HEK293 (cell line): ENCODE measurements around the gene DSTN.

Experiments
- CTCF ChIA-PET: fragments of 350-600 bp; formaldehyde crosslinking; extraction: SDS; loops from one replicate; lab custom pipeline; 2021; ENCODE audit warnings: antibody characterized with exemption; lab: Yijun Ruan, JAX
- POLR2A ChIA-PET: fragments of 300-600 bp; formaldehyde crosslinking; extraction: SDS; loops from one replicate; lab custom pipeline; 2020; ENCODE audit warnings: antibody characterized with exemption, inconsistent platforms; lab: Yijun Ruan, JAX
- H3K27ac ChIP-seq: fragments of 200-500 bp; sonication (Bioruptor generic); 2 replicates; pipeline ENCODE4 v1.5.1; 2014; ENCODE audit warnings: low read depth, low read length, control low read depth, inconsistent platforms; ENCODE audit errors: extremely low read depth
- H3K36me3 ChIP-seq, 2 experiments: fragments of 200-500 bp in 1 of 2; sonication (Bioruptor generic) in 1 of 2; 1 replicate in 1 of 2; 2 replicates in 1 of 2; pipeline ENCODE4 v1.5.1; 2014 to 2017; ENCODE audit warnings: inconsistent platforms in 2 of 2, low read length in 2 of 2; ENCODE audit not compliant: control insufficient read depth in 2 of 2, insufficient read depth in 1 of 2
- H3K4me1 ChIP-seq: fragments of 200-500 bp; sonication (Bioruptor generic); 2 replicates; pipeline ENCODE4 v1.5.1; 2014; ENCODE audit warnings: mild to moderate bottlenecking, low read length, inconsistent platforms; ENCODE audit not compliant: control insufficient read depth, insufficient read depth
- H3K4me3 ChIP-seq: 2 replicates; pipeline ENCODE4 v1.5.1; 2011; ENCODE audit warnings: low read depth, mild to moderate bottlenecking, control low read depth, low read length, moderate library complexity
- H3K9me3 ChIP-seq: fragments of 200-500 bp; sonication (Bioruptor generic); 2 replicates; pipeline ENCODE4 v1.5.1; 2014; ENCODE audit warnings: low read depth, low read length, inconsistent platforms; ENCODE audit not compliant: control insufficient read depth, insufficient read depth
- IKZF3 ChIP-seq: fragments of 450-650 bp; IDR thresholded peaks from 2 replicates; pipeline ENCODE4 v1.5.0; 2018; ENCODE audit warnings: missing biosample characterization, mild to moderate bottlenecking, missing genetic modification characterization, moderate library complexity
- KLF1 ChIP-seq: fragments of 450-650 bp; formaldehyde crosslinking; IDR thresholded peaks from 2 replicates; pipeline ENCODE4 v1.5.1; 2016; ENCODE audit warnings: missing biosample characterization, missing genetic modification characterization
- ZBTB44 ChIP-seq: fragments of 450-650 bp; IDR thresholded peaks from 2 replicates; pipeline ENCODE4 v1.5.1; 2018; ENCODE audit warnings: missing biosample characterization, mild to moderate bottlenecking, missing genetic modification characterization
- ZNF140 ChIP-seq: fragments of 450-650 bp; formaldehyde crosslinking; IDR thresholded peaks from 2 replicates; pipeline ENCODE4 v1.5.1; 2016; ENCODE audit warnings: missing biosample characterization, missing genetic modification characterization
- ZNF24 ChIP-seq: fragments of 450-650 bp; formaldehyde crosslinking; IDR thresholded peaks from 2 replicates; pipeline ENCODE4 v1.5.1; 2016; ENCODE audit warnings: missing biosample characterization, missing genetic modification characterization
- ZNF311 ChIP-seq: fragments of 450-650 bp; formaldehyde crosslinking; IDR thresholded peaks from 2 replicates; pipeline ENCODE4 v1.5.1; 2017; ENCODE audit warnings: missing biosample characterization, missing genetic modification characterization, borderline replicate concordance
- ZNF416 ChIP-seq: fragments of 450-650 bp; formaldehyde crosslinking; IDR thresholded peaks from 2 replicates; pipeline ENCODE4 v1.5.1; 2016; ENCODE audit warnings: missing biosample characterization, missing genetic modification characterization
- ZNF521 ChIP-seq: fragments of 450-650 bp; formaldehyde crosslinking; IDR thresholded peaks from 2 replicates; pipeline ENCODE4 v1.5.1; 2017; ENCODE audit warnings: missing biosample characterization, mild to moderate bottlenecking, missing genetic modification characterization
- ZNF560 ChIP-seq: fragments of 450-650 bp; formaldehyde crosslinking; IDR thresholded peaks from 2 replicates; pipeline ENCODE4 v1.5.1; 2017; ENCODE audit warnings: missing biosample characterization, missing genetic modification characterization, borderline replicate concordance
- ZNF645 ChIP-seq: fragments of 450-650 bp; formaldehyde crosslinking; IDR thresholded peaks from 2 replicates; pipeline ENCODE4; 2016; ENCODE audit warnings: missing biosample characterization, missing genetic modification characterization
- ZNF843 ChIP-seq: fragments of 450-650 bp; formaldehyde crosslinking; IDR thresholded peaks from 2 replicates; pipeline ENCODE4 v1.5.1; 2016; ENCODE audit warnings: missing biosample characterization, missing genetic modification characterization

DSTN gene

GRCh38 chr20:17612287-17612991, 42.6 kb downstream of the DSTN start:
- Histone ChIP-seq H3K27ac (no peak overlapping the region), H3K4me3 (no peak overlapping the region), H3K4me1 (no peaks in the 10 kb centered on the region), H3K36me3 (peaks cover 0 to 42% of the 10 kb centered on the region in 2 experiments; a peak in 2 of 3 replicates), H3K9me3 (no peaks in the 10 kb centered on the region)
- TF ChIP-seq ZNF645 (tag by site-specific recombination) (no peak), ZBTB44 (tag by site-specific recombination) (no peak), ZNF311 (tag by site-specific recombination) (no peak), IKZF3 (tag by site-specific recombination) (no peak)
- ChIA-PET CTCF (interaction anchor here (0.8 to 2.0 kb wide), 4 partner anchors 8 to 76 kb away, joined by 4 to 9 read pairs (median 4); partner anchors contain the start of gene RRBP1), POLR2A (no interaction called here)

GRCh38 chr20:17612992-17613327, 43.1 kb downstream of the DSTN start:
- Histone ChIP-seq H3K4me3 (no peak overlapping the region), H3K4me1 (no peaks in the 10 kb centered on the region), H3K9me3 (no peaks in the 10 kb centered on the region), H3K36me3 (peaks cover 0 to 39% of the 10 kb centered on the region in 2 experiments; a peak in 2 of 3 replicates), H3K27ac (no peak overlapping the region)
- TF ChIP-seq ZNF24 (tag by site-specific recombination) = no peak
- TF ChIP-seq ZNF521 (tag by site-specific recombination) = no peak
- no peak for TF ChIP-seq ZNF140 (tag by site-specific recombination)
- TF ChIP-seq ZNF560 (tag by site-specific recombination) = no peak
- no peak for TF ChIP-seq ZNF416 (tag by site-specific recombination)
- CTCF ChIA-PET = interaction anchor here (0.8 to 2.0 kb wide), 4 partner anchors 8 to 76 kb away, joined by 4 to 9 read pairs (median 4); partner anchors contain the start of gene RRBP1
- POLR2A ChIA-PET = interaction anchor here (0.6 kb wide), 1 partner anchor 62 kb away, joined by 4 read pairs; no protein-coding TSS in a partner anchor

- Histone ChIP-seq H3K27ac (no peak overlapping the region), H3K36me3 (peaks cover 0 to 43% of the 10 kb centered on the region in 2 experiments; a peak in 2 of 3 replicates), H3K4me1 (no peaks in the 10 kb centered on the region), H3K4me3 (no peak overlapping the region), H3K9me3 (no peaks in the 10 kb centered on the region)
- POLR2A ChIA-PET = interaction anchor here (0.6 to 1.0 kb wide), 3 partner anchors 36 to 62 kb away, joined by 4 to 7 read pairs (median 4); partner anchors contain the start of gene DSTN
- CTCF ChIA-PET = interaction anchor here (0.6 to 2.0 kb wide), 6 partner anchors 9 to 165 kb away, joined by 3 to 9 read pairs (median 4); partner anchors contain the start of genes DSTN and RRBP1
- TF ChIP-seq ZNF843 (tag by site-specific recombination) (no peak), KLF1 (tag by site-specific recombination) (peak; percentile 71)
Observed at GRCh38 chr20:17613328-17614175, 43.7 kb downstream of the DSTN start.
